ENCODE data around the gene LY6G5C. TPM values are rescaled to one million over a fixed set of nuclear protein-coding genes. Genes with fewer than 3 reads are reported as not detected.

LY6G5C gene
- total RNA-seq, 1 experiment from 2014 or later = 0.62 TPM

GRCh38 chr6:31721351-31722020 is 40.6 kb upstream of the LY6G5C start, which contains the start of gene LY6G6C:
LY6G6C (minus strand) TSS chr6:31721746; CDS start chr6:31721679, 67 bp downstream.
- no TSS peak for BruUV-seq (replicated peaks)
- no peaks in the 10 kb centered on the region; the same call in 1 of the 2 replicates for H3K36me3 ChIP-seq (ENCODE audit: control insufficient read depth, insufficient read depth, low read length)
- TF ChIP-seq POLR2AphosphoS5 (IDR thresholded peaks at IDR 0.05; ENCODE audit: low read depth, low read length) (no peak), TCF7L2 (IDR thresholded peaks at IDR 0.05; ENCODE audit: low read depth, low read length) (no peak), REST (IDR thresholded peaks at IDR 0.05; ENCODE audit: insufficient read depth in 1 of 2, low read depth in 2 of 2, low read length in 1 of 2) (no peak)
- DNase-seq (ENCODE audit: low read depth, low spot score) (no peak), ATAC-seq (no peak)
- in situ Hi-C loops (cut with HindIII; ENCODE audit: low pct_unique_long_range_greater_than_20kb, low sequenced_read_pairs) (no loop called here), intact Hi-C loops (cut with micrococcal nuclease; ENCODE audit: unreplicated experiment) (no loop called here)
- POLR2A ChIA-PET = no interaction called here
- no peaks in the 10 kb centered on the region for H3K4me1 ChIP-seq (ENCODE audit: control insufficient read depth, insufficient read depth, low read length)
- no peak within 1 kb of the TSS for H3K27ac ChIP-seq (ENCODE audit: low read length)
- H3K9me3 ChIP-seq (ENCODE audit: control insufficient read depth, insufficient read depth, low read depth, low read length) = no peaks in the 10 kb centered on the region
- H3K4me3 ChIP-seq (ENCODE audit: low read depth in 2 of 2, low read length in 2 of 2) = no peak within 1 kb of the TSS
- CTCF ChIA-PET = no interaction called here
- no peaks in the 10 kb centered on the region for H3K27me3 ChIP-seq (ENCODE audit: control insufficient read depth, insufficient read depth, low read length)

- Histone ChIP-seq H3K27ac (ENCODE audit: low read length) (no peak overlapping the region), H3K27me3 (ENCODE audit: control insufficient read depth, insufficient read depth, low read length) (no peaks in the 10 kb centered on the region), H3K36me3 (ENCODE audit: control insufficient read depth, insufficient read depth, low read length) (no peaks in the 10 kb centered on the region), H3K4me1 (ENCODE audit: control insufficient read depth, insufficient read depth, low read length) (no peaks in the 10 kb centered on the region), H3K4me3 (ENCODE audit: low read depth in 2 of 2, low read length in 2 of 2) (no peak overlapping the region), H3K9me3 (ENCODE audit: control insufficient read depth, insufficient read depth, low read depth, low read length) (no peaks in the 10 kb centered on the region)
- POLR2A ChIA-PET = interaction anchor here (0.6 kb wide), 1 partner anchor 107 kb away, joined by 3 read pairs; the partner anchor contains the start of gene HSPA1B
- in situ Hi-C loops (cut with HindIII; ENCODE audit: low pct_unique_long_range_greater_than_20kb, low sequenced_read_pairs) (no loop called here), intact Hi-C loops (cut with micrococcal nuclease; ENCODE audit: unreplicated experiment) (no loop called here)
- ATAC-seq = no peak
- no TSS peak for BruUV-seq (replicated peaks)
- no peak for DNase-seq (ENCODE audit: low read depth, low spot score)
- CTCF ChIA-PET = no interaction called here
- TF ChIP-seq CTCF (IDR thresholded peaks at IDR 0.05) (no peak), SIN3A (IDR thresholded peaks at IDR 0.05; ENCODE audit: borderline replicate concordance, insufficient read depth, low read depth, low read length) (no peak), POLR2AphosphoS5 (IDR thresholded peaks at IDR 0.05; ENCODE audit: low read depth, low read length) (no peak), TCF7L2 (IDR thresholded peaks at IDR 0.05; ENCODE audit: low read depth, low read length) (no peak), REST (IDR thresholded peaks at IDR 0.05; ENCODE audit: insufficient read depth in 1 of 2, low read depth in 2 of 2, low read length in 1 of 2) (no peak)
Measured at GRCh38 chr6:31720196-31720770, 39.4 kb upstream of the LY6G5C start.

All from Panc1 (cell line).